Measurements from ENCODE around the gene MSANTD1.

DNA sequence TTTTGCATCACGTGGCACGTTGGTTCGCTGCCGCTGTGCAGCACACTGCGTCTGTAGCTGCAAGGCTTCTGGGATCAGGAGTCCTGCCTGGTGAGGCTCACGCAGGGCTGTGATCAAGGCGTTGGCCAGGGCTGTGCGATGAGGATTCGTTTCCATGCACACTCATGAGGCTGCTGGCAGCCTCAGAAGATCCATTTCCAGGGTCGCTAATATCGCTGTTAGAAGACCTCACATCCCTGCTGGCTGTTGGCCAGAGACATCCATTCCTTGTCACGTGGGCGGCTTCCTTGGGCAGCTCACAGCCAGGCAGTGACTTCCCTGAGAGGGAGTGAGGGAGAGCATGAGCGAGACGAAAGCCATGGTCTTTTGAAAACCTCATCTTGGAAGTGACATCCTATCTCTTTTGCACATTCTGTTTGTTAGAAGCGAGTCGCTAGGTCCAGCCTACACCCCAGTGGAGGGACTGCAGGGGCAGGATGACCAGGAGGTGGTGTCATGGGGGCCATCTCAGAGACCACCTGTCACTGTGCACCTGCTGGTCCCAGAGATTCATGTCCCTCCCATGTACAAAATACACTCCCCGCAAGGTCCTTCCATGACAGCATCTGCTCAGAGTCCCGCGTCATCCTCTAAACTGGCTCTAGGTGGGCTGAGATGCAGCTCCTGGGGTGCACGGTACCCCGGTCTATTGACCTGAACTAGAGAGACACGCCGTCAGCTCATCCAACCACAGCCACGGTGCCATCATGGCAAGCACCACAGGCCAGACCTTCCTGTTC, 56.1 kb downstream of the MSANTD1 start:
- TF ChIP-seq, protein P1, sequence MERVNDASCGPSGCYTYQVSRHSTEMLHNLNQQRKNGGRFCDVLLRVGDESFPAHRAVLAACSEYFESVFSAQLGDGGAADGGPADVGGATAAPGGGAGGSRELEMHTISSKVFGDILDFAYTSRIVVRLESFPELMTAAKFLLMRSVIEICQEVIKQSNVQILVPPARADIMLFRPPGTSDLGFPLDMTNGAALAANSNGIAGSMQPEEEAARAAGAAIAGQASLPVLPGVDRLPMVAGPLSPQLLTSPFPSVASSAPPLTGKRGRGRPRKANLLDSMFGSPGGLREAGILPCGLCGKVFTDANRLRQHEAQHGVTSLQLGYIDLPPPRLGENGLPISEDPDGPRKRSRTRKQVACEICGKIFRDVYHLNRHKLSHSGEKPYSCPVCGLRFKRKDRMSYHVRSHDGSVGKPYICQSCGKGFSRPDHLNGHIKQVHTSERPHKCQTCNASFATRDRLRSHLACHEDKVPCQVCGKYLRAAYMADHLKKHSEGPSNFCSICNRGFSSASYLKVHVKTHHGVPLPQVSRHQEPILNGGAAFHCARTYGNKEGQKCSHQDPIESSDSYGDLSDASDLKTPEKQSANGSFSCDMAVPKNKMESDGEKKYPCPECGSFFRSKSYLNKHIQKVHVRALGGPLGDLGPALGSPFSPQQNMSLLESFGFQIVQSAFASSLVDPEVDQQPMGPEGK (CRISPR knock-in tag; IDR thresholded peaks at IDR 0.05; ENCODE audit: borderline replicate concordance) = no peak
- TF ChIP-seq SNAI2 (CRISPR knock-in tag; IDR thresholded peaks at IDR 0.05) = no peak
- TF ChIP-seq BACH2 (CRISPR knock-in tag; IDR thresholded peaks at IDR 0.05; ENCODE audit: borderline replicate concordance) = no peak

All from SK-N-SH treated with all-trans-retinoic acid at 6 μM for 48 hours (cell line).